DMS79 (cell line): ENCODE results near the gene PLOD2.

Source experiments
- DNase-seq: peaks from one replicate; lab custom pipeline; 2025; lab: John Stamatoyannopoulos, UW

PLOD2 gene

DNA sequence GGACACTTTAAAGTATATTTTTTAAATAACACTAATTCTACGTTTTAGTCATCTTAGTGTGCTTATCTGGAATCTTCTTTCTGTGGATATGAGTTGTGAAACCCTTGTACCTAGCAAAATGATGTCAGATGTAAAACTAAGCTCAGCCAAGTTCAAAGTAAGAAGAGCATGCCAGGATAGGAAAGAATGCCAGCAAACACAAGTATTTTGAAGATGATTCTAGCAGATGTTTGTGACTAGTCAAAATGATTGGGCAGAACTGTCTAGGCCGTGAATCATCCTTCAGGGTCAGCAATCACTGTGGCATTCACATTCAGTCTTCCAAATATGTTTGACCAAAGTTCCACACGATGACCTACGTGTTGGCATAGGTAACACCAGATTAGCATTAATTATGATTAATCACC is 5.4 kb upstream of the PLOD2 start:
- no peak for DNase-seq

DNA sequence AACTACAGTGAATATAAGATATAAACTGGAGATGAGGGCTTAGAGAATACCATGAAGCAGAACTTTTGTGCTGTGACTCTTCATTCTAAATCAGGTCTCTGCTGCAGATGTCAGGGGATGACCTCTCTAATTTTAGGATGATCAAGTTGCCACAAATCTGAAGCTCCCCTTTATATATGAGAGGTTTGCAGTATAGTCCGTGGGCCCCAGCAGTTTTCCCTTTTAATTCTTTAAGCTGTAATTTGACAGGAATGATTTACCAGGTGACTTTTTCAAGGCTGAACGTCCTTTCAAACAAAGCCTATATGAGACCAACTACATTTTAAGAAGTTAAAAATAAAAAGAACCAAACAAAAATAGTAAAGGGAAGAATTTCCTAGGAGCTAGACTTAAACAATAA is 4.9 kb upstream of the PLOD2 start:
- DNase-seq, result no peak

DNA sequence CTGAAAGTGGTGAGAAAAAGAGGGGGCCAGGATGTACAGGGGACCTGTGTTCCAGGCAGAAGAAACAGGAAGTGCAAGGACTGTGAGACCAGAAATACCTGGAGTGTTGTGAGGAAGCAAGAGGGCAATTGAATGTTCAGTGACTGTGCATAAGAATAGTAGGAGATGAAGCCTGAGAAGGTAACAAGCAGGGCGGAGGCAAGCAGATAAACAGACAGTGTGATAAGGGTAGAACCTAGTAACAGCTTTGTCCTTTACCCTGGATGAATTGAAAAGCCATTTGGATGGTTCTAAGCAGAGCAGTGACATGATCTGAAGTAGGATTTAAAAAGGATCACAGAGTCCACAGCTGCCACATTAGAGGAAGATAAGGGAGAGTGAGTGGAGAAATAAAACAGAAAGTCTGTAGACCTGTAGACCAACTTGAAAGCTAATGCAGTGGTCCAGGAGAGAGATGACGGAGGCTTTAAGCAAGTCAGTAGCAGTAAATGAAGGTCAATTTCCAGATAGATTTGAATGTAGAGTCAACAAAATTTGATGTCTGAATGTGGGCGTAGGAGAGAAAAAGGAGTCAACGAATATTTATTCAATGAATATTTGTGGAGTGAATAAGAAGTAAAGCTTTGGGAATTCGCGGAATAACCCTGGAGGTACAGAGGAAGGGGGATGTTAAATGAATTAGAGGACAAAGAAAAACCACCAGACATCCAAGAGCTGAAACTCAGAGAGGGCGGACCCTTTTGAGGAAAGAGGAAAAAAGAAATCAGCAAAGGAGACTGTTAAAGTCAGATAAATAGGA is 4.2 kb upstream of the PLOD2 start:
- no peak for DNase-seq

DNA sequence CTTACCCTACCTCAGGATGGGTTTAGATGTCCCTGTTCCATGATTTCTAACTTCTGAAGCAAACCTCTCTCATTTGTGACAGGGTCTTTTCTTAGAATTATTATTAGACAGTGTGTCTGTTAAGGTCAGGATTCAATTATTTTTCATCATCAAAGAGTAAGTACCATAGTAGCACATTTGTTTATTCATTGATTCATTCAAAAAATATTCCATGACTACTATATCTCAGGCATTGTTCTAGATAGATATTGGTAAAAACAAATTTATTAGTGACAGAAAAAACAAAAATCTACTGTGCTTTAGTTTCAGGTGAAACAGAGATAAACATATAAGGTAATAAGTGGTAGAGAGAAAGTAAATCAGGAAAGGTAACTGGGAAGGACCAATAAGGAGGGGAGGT is 3.5 kb upstream of the PLOD2 start:
- DNase-seq, result no peak

DNA sequence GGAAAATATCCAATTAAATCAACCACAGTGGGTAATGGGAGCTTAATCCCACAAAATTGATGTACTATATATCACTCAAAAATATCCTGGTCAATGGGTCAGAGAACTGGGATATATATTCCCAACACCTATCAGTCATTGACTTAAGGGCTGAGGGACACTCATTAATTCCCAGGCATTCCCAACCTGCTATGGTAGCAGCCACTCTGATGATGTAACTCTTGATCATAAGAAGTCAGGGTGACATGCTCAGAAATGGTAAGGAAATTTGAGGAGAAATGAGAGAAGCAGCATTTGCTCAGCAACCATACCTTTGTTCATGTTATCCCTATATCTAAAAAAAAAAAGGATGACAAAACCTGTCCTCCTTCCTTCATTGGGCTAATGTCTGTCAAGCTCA is 3.1 kb upstream of the PLOD2 start:
- no peak for DNase-seq

DNA sequence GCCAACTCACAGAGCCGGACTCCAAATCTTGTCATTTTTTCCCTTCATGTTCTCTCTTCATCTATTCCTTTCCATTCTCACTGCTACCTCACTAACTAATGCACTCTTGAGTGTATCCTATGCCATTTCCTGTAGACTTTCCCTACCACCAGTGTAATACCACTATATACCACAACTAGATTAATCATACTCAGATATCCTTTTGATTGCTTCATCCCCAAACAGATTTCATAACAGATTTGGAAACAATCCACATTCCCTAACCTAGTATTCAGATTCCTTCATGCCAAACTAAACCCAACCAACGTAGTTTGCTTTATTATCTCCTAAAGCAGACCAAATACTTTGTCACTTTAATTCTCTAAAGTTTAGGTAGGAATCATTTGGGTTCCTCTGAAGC is 2.6 kb upstream of the PLOD2 start:
- DNase-seq, result no peak

DNA sequence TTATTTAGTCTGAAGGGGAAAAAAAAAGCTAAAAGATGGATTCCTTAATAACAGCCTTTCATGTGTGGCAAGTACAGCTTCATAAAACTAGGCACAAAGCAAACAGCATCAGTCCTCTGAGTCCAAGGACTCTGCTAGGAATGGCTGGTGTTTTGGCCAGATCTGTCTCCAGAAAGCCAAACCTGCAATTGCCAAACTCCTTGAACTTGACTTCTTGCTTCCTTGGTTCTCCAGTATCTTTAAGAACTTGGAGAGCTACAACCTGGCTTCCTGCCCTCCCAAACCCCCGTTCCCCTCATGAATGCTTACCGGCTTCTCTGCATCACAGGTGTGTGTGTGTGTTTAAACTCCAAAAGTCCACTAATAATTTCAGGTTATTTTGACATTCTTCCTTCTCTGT is 1.6 kb upstream of the PLOD2 start:
- DNase-seq, result no peak

DNA sequence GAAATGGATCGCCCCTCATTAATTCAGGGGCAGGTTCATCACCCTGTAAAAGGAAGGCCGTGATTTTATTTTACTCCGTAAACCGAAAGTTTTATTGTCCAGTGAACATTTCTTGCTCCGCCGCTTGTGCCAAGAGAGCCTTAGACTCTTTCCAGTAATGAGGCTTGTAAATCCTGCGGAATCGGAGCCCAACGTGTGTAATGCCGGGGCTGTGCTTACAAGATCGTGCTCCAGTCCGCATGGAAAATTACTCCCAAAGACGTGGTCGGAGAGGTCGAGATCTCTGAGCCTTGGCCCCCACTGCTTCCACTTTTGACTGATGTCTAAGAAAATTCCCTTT is 649 bp upstream of the PLOD2 start:
- no peak for DNase-seq

DNA sequence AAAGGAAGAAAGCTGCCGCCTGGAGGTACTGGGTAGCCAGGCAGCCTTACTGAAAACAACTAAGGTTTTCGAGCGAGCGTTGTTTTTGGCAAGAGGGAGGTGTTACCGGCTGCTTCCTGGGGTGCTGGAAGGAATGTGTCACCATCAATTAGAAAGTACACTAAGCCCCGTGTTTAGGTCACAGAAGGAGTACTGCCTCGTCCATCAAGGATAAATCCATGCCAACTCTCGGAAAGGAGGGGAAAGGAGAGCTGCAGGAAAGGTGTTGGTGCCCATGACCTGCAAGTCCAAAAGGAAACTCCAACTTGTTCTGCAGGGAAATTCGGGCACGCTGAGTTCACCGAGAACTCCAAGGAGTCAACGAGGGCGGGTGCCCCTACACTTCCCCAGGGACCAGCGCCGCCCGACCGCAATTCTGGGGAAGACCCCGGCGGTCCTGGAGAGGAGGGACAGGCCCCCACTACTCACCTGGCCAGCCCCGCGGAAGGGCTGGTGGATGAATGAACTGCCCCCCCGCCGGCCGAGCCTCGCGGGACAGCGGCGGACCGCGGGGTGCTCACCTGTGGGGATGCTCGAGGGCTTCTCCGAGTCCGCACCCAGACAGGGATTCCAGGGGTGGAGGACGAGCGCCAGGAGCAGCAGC is 542 bp downstream of the PLOD2 start:
- no peak for DNase-seq

DNA sequence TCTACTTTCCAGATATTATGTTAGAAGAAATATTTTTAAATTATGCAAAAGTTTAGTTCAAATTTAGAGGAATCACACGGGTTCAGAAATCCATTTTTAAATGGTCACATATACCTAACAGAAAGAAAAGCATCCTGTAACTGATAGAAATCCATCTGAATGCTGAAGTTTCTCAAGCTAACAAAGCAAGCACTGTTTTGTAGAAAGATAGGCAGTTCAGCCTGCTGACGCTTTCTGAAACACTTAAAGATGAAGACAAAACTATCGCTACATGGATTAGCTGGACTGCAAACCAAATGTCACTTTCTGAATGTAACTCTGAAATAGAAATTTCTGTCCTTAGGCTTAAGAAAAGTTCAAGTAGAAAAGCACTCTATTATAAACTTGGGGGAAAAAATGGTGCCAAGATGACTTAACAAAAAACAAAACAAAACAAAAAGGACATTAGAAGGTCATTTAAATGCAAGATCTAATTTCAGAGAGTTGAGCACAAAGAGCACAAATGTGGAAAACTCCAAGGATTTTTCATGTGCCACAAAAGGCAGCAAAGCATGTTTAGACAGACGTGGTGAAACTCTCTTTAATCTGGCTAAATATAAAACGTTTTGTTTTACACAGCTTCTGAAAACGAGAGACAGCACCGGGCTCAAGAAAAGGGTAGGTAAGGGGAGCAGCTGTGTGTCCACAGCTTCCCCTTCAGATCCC is 1.2 kb downstream of the PLOD2 start:
- DNase-seq, result no peak

DNA sequence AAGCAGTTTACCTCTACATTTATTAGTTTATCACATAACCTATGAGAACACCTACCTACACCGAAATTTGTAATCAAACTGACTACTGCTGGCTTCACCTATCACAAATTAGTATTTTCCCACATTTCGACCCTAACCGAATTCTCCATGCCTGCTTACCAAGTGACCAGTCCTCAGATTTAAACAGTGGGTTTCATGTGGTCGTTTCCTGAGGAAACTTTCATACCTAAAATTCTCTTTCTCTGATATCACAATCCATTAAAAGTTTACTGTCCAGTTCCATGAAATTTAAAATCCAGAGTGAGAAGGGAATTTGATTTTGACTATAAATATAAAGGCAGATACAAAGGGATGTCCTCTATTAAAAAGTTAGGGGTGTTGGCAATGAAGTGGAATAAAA is 1.9 kb downstream of the PLOD2 start:
- DNase-seq, result no peak

DNA sequence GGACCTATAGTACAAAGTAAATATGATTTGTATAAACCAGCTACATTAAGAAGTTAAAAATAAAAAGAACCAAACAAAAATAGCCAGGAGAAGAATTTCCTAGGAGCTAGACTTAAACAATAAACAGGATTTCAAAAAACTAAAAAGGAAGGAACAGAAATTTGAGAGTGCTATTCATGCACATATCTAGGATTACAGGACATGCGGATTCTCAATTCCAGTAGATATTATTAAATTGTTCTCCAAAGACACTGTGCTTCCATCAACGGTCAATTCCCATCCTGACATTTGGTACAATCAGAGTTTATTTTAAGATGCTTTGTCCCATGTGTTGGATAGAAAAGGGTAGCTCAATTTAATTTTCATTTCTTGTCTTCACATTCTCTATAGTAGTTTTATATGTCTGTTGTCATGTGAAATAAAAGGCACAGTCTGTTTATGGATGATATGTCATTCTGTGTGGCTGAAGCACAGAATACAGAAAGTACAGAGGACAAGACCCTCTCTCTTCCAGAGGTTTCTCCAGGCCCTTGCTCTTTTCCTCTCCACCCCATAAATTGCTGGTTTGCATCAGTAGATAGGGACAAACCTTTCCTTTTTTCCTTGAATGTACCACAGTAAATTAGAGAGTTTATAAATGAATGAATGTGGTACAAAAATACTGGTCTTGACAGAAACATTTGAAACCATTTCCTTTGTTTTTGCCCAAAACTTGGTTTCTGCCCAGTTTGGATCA is 3.5 kb downstream of the PLOD2 start:
- DNase-seq, result no peak

DNA sequence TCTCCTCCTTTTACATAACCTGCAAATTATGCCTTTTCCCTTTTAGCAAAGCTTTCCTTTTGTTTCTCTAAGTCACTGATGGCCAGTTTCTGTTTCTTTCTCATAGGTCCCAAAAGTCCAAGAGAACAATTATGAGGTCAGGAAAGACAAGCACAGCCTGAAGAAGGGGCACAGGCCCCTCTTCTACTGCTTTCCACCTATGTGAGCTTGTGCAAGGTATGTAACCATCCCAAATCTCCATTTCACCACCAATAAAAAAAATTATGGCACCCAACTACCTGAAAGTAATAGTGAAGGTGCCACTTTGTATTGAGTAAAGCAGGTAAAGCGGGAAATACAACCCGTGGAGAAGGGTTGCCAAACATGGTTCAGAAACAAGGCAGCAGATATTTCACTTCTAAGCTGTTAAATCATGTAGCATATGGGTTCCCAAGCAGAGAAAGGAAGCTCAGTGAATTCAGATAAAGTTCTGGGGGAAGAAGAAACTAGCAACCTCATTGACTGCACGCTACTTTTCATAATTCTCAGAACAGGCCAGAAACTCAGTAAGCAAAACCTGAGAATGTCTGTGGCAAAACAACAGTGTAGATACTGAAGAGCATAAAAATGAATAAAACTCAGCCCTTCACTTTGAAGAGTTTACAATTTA is 4.2 kb downstream of the PLOD2 start:
- no peak for DNase-seq

DNA sequence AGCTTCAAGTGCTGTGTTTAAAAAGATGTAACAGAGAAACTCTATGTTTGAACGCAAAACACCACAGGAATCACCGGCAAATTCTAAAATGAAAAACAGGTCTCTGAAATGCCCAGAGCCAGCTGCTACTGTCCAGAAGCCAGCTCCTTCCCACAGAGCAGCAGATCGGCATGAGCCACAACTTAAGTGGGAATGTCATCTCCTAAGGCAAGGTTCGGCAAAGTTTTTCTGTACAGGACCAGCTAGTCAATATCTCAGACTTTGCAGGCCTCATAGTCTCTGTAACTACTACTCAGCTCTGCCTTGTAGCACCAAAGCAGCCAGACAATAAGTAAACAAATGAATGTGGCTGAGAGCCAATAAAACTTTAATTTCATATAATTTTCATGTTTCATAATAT is 4.9 kb downstream of the PLOD2 start:
- no peak for DNase-seq

DNA sequence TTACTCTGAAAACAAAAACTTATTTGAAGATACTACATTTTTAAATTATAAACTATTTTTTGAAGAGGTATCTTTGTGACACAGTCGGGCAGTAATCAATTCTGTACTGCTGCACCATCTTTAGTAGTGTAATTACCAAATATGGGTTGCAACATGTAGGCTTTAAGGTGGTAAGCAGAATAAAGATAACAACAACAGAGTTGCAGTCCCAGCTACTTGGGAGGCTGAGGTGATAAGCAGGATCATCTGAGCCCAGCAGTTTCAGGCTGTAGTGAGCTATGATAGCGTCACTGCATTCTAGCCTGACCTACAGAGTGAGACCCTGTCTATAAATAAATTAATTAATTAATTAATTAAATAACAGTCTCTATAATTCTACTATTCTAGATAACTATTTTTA is 6.0 kb downstream of the PLOD2 start:
- no peak for DNase-seq

DNA sequence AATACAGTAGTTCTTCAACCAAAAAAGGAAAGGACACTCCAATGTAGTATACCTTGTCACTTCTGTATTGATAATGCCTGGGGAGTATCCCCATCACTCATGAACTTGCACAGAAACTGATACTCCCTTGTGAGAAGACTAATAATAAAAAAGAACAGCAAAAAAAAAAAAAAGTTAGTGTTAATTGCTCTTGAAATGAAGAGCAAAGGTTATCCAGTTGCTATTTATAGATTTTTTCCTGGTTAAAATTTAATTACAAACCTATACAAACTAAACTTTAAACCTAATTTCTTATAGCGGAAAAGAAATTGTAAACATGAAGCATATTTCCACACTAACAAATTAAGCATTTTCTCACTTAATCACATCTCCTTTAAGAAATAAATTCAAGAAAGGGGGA is 6.7 kb downstream of the PLOD2 start:
- DNase-seq, result no peak

DNA sequence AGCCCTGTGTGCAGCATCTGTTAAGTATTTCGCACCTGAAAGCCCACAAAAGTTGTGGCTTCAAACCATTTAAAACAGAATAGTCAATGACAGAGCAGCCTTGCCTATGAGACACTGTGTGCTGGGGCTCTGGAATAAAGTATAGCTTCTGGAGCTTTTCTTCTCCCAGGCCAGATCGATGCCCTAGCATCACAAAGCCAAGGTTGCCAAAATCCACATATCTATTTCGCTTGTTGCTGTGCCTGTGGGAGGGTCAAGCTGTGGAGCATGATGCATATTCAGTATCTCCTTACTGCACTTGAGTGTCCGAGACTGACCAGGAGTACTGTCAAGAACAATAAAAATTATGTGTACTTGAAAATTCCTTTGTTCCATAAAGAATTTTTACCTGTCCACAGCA is 7.6 kb downstream of the PLOD2 start:
- DNase-seq, result no peak

DNA sequence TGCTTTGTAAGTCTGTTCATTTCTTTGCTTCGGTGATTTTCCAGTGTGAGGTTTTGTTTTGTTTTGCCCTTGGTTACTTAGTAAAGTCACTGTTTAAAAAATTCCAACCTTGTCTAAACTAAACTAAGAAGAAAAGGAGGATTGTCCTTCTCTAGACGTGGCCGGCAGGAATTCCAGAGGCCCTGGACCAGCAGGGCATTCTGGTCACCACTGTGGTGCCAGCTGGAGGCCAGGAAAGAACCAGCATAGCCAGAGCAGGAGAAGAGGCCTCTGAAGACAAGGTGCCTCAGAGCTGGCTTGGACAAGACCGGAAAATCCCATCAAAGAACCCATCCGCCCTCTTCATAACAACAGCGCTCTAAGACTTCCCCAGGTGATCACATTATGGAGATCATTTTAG is 8.2 kb downstream of the PLOD2 start:
- DNase-seq, result no peak

DNA sequence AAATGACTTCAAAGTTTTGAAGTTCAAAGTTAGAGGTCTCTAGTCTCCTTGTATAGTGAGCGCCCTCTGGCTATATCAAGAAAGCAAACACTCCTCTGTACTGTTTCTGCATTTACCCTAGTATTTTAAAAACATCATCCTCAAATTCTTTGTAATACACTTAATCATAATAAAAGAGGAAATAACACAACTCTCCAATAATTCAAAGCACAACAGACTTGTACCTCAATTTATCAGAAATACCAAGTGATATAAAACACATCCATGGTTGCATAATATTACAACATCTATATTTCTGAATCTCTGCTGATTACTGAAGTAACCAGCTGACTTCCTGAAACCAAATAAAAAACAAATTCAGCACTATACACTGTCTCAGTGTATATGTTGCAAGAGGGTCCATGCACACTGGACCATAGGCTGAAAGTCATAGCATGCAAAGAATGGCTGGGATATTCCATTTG is 12.5 kb downstream of the PLOD2 start:
- DNase-seq, result no peak

DNA sequence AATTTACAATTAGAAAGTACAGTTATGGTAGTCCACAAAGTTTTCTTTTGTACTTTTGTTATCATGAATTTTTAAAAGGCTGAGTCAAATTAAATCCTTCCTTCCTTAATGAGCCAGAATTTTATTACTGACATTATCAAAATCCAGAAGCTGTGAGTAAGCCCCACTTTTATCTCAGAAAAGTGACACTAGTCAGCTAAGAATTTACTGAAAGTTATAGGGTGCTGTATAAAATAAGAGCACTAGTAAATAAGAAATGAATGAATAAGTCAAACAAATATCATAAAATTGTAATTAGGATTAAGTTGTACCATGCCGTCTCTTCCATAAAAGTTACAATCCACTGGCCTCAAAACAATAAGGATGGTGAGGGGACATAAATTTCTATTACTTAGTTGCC is 15.3 kb downstream of the PLOD2 start:
- no peak for DNase-seq

DNA sequence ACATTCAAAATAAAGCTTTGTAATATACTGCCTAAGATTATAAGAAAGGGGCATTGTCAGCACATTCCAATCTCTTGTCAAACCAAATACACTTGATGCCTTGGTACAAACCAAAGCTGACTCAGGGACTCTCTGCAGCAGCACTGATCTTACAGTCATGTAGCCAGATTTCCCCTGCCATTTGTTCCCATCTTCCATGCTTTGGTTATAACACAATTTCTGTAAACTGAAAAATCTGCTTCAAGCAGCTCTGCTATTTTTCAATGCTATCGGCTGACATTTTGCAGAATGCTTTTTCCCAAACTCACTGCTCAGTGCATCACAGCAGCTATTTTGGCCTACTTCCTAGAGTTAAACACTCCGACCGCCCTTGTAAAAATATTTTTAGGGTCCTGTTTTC is 18.2 kb downstream of the PLOD2 start:
- DNase-seq, result no peak

DNA sequence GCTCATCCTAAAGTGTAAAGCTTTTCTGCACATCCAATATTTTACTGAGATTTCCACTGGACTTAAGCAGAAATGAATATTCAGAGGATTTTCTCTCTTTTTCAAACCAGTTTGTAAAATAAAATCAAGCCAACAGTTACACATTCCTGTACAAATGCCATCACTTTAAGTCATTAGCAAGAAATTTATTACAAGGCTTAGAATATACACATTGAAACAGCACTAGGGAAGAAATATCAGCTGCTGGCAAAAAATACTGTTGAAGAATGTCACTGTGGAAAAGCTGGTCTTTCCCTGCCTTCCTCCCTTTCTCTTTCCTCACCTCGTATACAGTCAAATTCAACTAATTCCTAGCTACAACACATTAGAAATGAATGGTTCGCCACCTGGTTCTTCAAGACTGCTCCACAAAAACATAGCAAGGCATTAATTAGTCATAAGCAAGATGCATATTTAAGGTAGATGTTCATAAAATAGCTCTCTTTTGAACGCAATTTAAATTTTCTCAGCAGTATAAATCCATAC is 21.3 kb downstream of the PLOD2 start:
- no peak for DNase-seq
